Psoas muscle (tissue), 8 donors: ENCODE measurements around the gene BCL2L11. TPM values are rescaled to one million over a fixed set of nuclear protein-coding genes. Genes with fewer than 3 reads are reported as not detected.

Experiments
- ATAC-seq, 4 donors: fragments of 200-7000 bp; cut with Tn5 transposase; one replicate each; pipeline ENCODE4 v1.9.1; 2020; ENCODE audit warnings: moderate library complexity in 3 of 4, mild to moderate bottlenecking in 2 of 4
- DNase-seq, 2 donors: peaks; one replicate each; pipeline ENCODE4 v3.0.0-alpha.2; 2020
- H3K27ac ChIP-seq: fragments of 200-600 bp; one replicate; pipeline ENCODE4 v1.8.0; 2022
- H3K27me3 ChIP-seq, 3 donors: fragments of 200-600 bp in 1 of 3; one replicate each; pipeline versions ENCODE4 v1.6.1 to v1.8.0; 2013 to 2022; ENCODE audit warnings: low read length in 2 of 3, mild to moderate bottlenecking in 2 of 3, moderate library complexity in 1 of 3; ENCODE audit not compliant: insufficient read depth in 3 of 3
- H3K36me3 ChIP-seq, 2 donors: fragments of 200-600 bp in 1 of 2; one replicate each; pipeline versions ENCODE4 v1.6.1 to v1.8.0; 2013 to 2022; ENCODE audit warnings: low read depth in 1 of 2, mild to moderate bottlenecking in 1 of 2, moderate library complexity in 1 of 2; ENCODE audit not compliant: insufficient read depth in 1 of 2
- H3K4me1 ChIP-seq: fragments of 200-600 bp; one replicate; pipeline ENCODE4 v1.8.0; 2022
- H3K4me3 ChIP-seq: fragments of 200-600 bp; one replicate; pipeline ENCODE4 v1.8.0; 2022; ENCODE audit warnings: mild to moderate bottlenecking
- H3K9me3 ChIP-seq: fragments of 200-600 bp; one replicate; pipeline ENCODE4 v1.8.0; 2022
- CTCF ChIP-seq: fragments of 200-600 bp; IDR thresholded peaks from one replicate; pipeline ENCODE4 v1.8.0; 2022; ENCODE audit warnings: antibody characterized with exemption
- WGBS, 3 donors: extraction: QIAGEN DNeasy Blood & Tissue Kit; methylation state at CpG; one replicate each; pipeline versions ENCODE4 v1.1.6 to v1.1.7; 2013; 5-methylcytosine and 5-hydroxymethylcytosine counted together
- intact Hi-C, 2 donors: fragments of 100-400 bp; cut with DNase I; formaldehyde crosslinking; loops; one replicate each; pipeline versions ENCODE4 v1.11.0 to v1.14.2; 2022
- polyA plus RNA-seq, 3 donors: library from polyadenylated mRNA; stranded (reverse); fragments of 200-250 nt; gene quantifications; one replicate each; pipeline ENCODE4 v1.2.3, GENCODE V29; 2013
- total RNA-seq, 4 donors: library from RNA; stranded (reverse); fragmentation: NEBNext Ultra II Directional in 2 of 4; extraction: Animal tissue kit (Norgen Biotek cat#: 25700) in 2 of 4; gene quantifications; one replicate each; pipeline versions ENCODE4 v1.2.1 to v1.2.4, GENCODE V29; 2021 to 2023
- donor health status: healthy with polysubstance abuse.
- donor health status: DM: no; HTN: no; CAD: no; lungs with moderate emphysema.
- donor health status: Bipolar disorder and iron deficiency.
- donor health status: healthy.
- donor health status: DM: yes; HTN: yes; CAD: no.
- donor health status: DM: no; HTN: no; CAD: no.
- donor health status: DM: no; HTN: no; CAD: no.
- donor health status: DM: yes; HTN: yes; CAD: no.

BCL2L11 gene
- total and polyA plus RNA-seq, 7 donors, result 2.5 to 25.4 (median 8.2) TPM

DNA sequence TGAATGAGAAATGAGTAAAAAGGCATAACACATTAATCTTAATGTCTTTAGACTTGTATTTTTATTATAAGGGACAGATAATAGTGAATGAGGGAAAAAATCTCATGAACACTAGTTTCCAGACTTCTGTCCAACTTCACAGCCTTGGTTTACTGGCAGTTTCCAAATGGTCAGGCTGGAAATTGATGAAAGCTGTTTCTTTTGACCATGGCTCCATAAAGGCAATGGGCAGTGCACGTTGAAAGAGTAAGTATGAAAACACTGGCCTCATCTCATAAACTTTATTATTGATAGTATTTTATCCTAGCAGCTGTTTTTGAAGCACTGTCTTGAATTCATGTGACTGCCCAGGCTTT is 23.1 kb downstream of the BCL2L11 start:
- no peak overlapping the region for H3K27ac ChIP-seq
- ATAC-seq, result no peak
- TF ChIP-seq CTCF, result no peak

GRCh38 chr2:111145103-111145760 is 24.5 kb downstream of the BCL2L11 start:
- Histone ChIP-seq H3K4me3 (no peak overlapping the region), H3K36me3 (peaks cover 2 to 13% of the 10 kb centered on the region in 2 donors), H3K27ac (no peak overlapping the region), H3K4me1 (peaks cover 23% of the 10 kb centered on the region), H3K9me3 (no peaks in the 10 kb centered on the region), H3K27me3 (no peaks in the 10 kb centered on the region)
- DNase-seq (no peak), ATAC-seq (no peak)
- WGBS, 3 donors, result 93 to 95% (median 93%) methylated on average over 7 of the region's 7 CpGs
- intact Hi-C loops, result no loop called here
- TF ChIP-seq CTCF, result no peak

More for the DNA sequence above, 23.1 kb downstream of the BCL2L11 start:
- no peak for DNase-seq
- 32 to 50% (median 37%) methylated on average over 1 of the region's 1 CpG for WGBS, 3 donors
- intact Hi-C loops, result no loop called here
- Histone ChIP-seq H3K36me3 (peaks cover 2 to 10% of the 10 kb centered on the region in 2 donors), H3K9me3 (no peaks in the 10 kb centered on the region), H3K27me3 (no peaks in the 10 kb centered on the region), H3K4me3 (no peak overlapping the region), H3K4me1 (peaks cover 33% of the 10 kb centered on the region)

DNA sequence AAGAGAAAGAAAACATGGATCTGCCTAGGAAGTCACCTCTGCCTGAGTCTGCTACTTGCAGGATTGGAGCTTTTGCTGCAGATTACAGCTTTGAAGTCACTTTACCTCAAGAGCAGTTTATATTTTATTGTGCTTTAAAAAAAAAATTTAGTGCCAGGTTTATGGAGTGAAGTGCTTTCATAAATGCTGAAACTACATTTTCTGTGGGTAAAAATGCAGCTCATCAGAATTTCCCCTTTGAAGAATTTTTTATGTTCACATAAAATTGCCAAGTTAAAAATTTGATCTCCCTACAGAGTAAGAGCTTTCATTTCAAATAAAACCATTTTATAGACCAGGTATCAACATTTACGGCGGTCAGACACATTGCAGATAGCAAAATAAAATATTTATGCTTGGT is 25.2 kb downstream of the BCL2L11 start:
- H3K9me3 ChIP-seq, result no peaks in the 10 kb centered on the region
- no peaks in the 10 kb centered on the region for H3K27me3 ChIP-seq
- intact Hi-C loops, result no loop called here
- no peak for DNase-seq
- no peak for TF ChIP-seq CTCF
- ATAC-seq, result no peak
- H3K4me1 ChIP-seq, result peaks cover 16% of the 10 kb centered on the region
- 94 to 99% (median 99%) methylated on average over 2 of the region's 2 CpGs for WGBS, 3 donors
- H3K36me3 ChIP-seq, result peaks cover 2 to 18% of the 10 kb centered on the region in 2 donors
- no peak overlapping the region for H3K27ac ChIP-seq
- no peak overlapping the region for H3K4me3 ChIP-seq

GRCh38 chr2:111148225-111148873 is 27.6 kb downstream of the BCL2L11 start:
- ATAC-seq (no peak), DNase-seq (no peak)
- TF ChIP-seq CTCF, result no peak
- Histone ChIP-seq H3K4me1 (peaks cover 9% of the 10 kb centered on the region), H3K27me3 (no peaks in the 10 kb centered on the region), H3K27ac (no peak overlapping the region), H3K36me3 (peaks cover 2 to 32% of the 10 kb centered on the region in 2 donors), H3K9me3 (no peaks in the 10 kb centered on the region), H3K4me3 (no peak overlapping the region)
- intact Hi-C loops, result no loop called here
- WGBS, 3 donors, result 78 to 85% (median 84%) methylated on average over 3 of the region's 3 CpGs
